Endothelial cell of umbilical vein (primary cell): Measurements from ENCODE around the gene UBL3. TPM values are rescaled to one million over a fixed set of nuclear protein-coding genes. Genes with fewer than 3 reads are reported as not detected.

Source experiments
- BruUV-seq: library from RNA; stranded (reverse); fragments of 400-500 nt; replicated peaks from 2 replicates; lab custom pipeline; 2021; lab: Mats Ljungman, UMichigan
- CTCF ChIA-PET: fragments of 300-600, 350-600 bp; sonication (Branson Sonifier 250); formaldehyde crosslinking; loops from one replicate; lab custom pipeline; 2021; ENCODE audit warnings: antibody characterized with exemption, inconsistent platforms; lab: Charles Lee
- POLR2A ChIA-PET: fragments of 300-600, 350-600 bp; sonication (Branson Sonifier 250); formaldehyde crosslinking; loops from one replicate; lab custom pipeline; 2021; ENCODE audit warnings: antibody characterized with exemption, inconsistent platforms; lab: Charles Lee
- DNase-seq: peaks from one replicate; pipeline ENCODE4 v3.0.0-alpha.2; 2011; ENCODE audit warnings: low read depth, low spot score
- FAIRE-seq: peaks from 2 replicates; lab custom pipeline; 2011; peaks lifted over from hg19 to GRCh38; lab: Jason Lieb, UNC
- H2AFZ ChIP-seq: 2 replicates; pipeline ENCODE4 v1.6.0; 2012; ENCODE audit warnings: low read depth, low read length, control low read depth, inconsistent platforms
- H3K27ac ChIP-seq: 2 replicates; pipeline ENCODE4 v1.5.1; 2011; ENCODE audit warnings: low read depth, mild to moderate bottlenecking, control low read depth, low read length, moderate library complexity; ENCODE audit not compliant: insufficient read depth
- H3K27me3 ChIP-seq, 2 experiments: 2 replicates each; pipeline versions ENCODE4 v1.6.0 to v1.6.1; 2011; ENCODE audit warnings: low read length in 2 of 2, mixed read lengths in 1 of 2; ENCODE audit not compliant: control insufficient read depth in 2 of 2, insufficient read depth in 2 of 2
- H3K36me3 ChIP-seq, 2 experiments: 2 replicates in 1 of 2; 3 replicates in 1 of 2; pipeline ENCODE4 v1.5.1; 2011; ENCODE audit warnings: low read length in 2 of 2, mild to moderate bottlenecking in 1 of 2, moderate library complexity in 1 of 2; ENCODE audit not compliant: control insufficient read depth in 2 of 2, insufficient read depth in 2 of 2; ENCODE audit errors: extremely low read depth in 1 of 2
- H3K4me1 ChIP-seq: 3 replicates; pipeline ENCODE4 v1.5.1; 2011; ENCODE audit warnings: mild to moderate bottlenecking, low read length; ENCODE audit not compliant: control insufficient read depth, insufficient read depth; ENCODE audit errors: extremely low read depth
- H3K4me2 ChIP-seq: 2 replicates; pipeline ENCODE4 v1.6.1; 2011; ENCODE audit warnings: low read length, control low read depth, mixed read lengths; ENCODE audit not compliant: insufficient read depth
- H3K4me3 ChIP-seq, 3 experiments: fragments of 200-600 bp in 1 of 3; sonication (generic), shearing (Covaris generic) in 1 of 3; replicated peaks in 1 of 3; 2 replicates each; pipeline ENCODE4 v1.5.1; 2011 to 2016; ENCODE audit warnings: control low read depth in 3 of 3, low read length in 3 of 3, mild to moderate bottlenecking in 2 of 3, inconsistent platforms in 1 of 3, low read depth in 1 of 3, moderate library complexity in 1 of 3; ENCODE audit not compliant: insufficient read depth in 1 of 3
- H3K79me2 ChIP-seq: 2 replicates; pipeline ENCODE4 v1.6.0; 2012; ENCODE audit warnings: low read length, inconsistent platforms; ENCODE audit not compliant: control insufficient read depth, insufficient read depth
- H3K9ac ChIP-seq: replicated peaks from 2 replicates; pipeline ENCODE3; 2011; ENCODE audit warnings: low read length, control low read depth; ENCODE audit not compliant: insufficient read depth; ENCODE audit errors: extremely low read depth
- H3K9me1 ChIP-seq: replicated peaks from 3 replicates; pipeline ENCODE4 v1.6.0; 2011; ENCODE audit warnings: mild to moderate bottlenecking, low read length; ENCODE audit not compliant: control insufficient read depth, insufficient read depth; ENCODE audit errors: extremely low read depth
- H3K9me3 ChIP-seq: replicated peaks from 2 replicates; pipeline ENCODE4 v1.5.1; 2012; ENCODE audit warnings: low read length, inconsistent platforms; ENCODE audit not compliant: control insufficient read depth, insufficient read depth
- H4K20me1 ChIP-seq: replicated peaks from 2 replicates; pipeline ENCODE3; 2011; ENCODE audit warnings: mild to moderate bottlenecking, low read length; ENCODE audit not compliant: control insufficient read depth, insufficient read depth; ENCODE audit errors: extremely low read depth
- CTCF ChIP-seq, 2 donors: IDR thresholded peaks; 1 replicate in 1 of 2; 2 replicates in 1 of 2; pipeline ENCODE4 v1.5.1; 2011; ENCODE audit warnings: low read length in 2 of 2, mild to moderate bottlenecking in 2 of 2, moderate library complexity in 2 of 2, control low read depth in 1 of 2, inconsistent platforms in 1 of 2, low read depth in 1 of 2; ENCODE audit not compliant: insufficient read depth in 1 of 2; ENCODE audit errors: extremely low read depth in 1 of 2
- EZH2 ChIP-seq: IDR thresholded peaks from 2 replicates; pipeline ENCODE4 v1.6.1; 2012; ENCODE audit warnings: borderline replicate concordance, low read depth, mild to moderate bottlenecking, moderate library complexity, low read length, inconsistent platforms; ENCODE audit not compliant: severe bottlenecking
- MYC ChIP-seq: IDR thresholded peaks from one replicate; pipeline ENCODE4 v1.6.1; 2011; ENCODE audit warnings: mild to moderate bottlenecking, low read depth, low read length
- dilution Hi-C: fragments of 300-500 bp; cut with MboI; formaldehyde crosslinking; loops from one replicate; pipeline ENCODE4 v1.15.0; 2019; ENCODE audit warnings: low sequenced_read_pairs; ENCODE audit not compliant: extremely low pct_ligation_motif_present
- intact Hi-C: fragments of 100-400 bp; cut with micrococcal nuclease; formaldehyde crosslinking; loops from one replicate; pipeline ENCODE4 v1.10.0; 2022
- polyA plus RNA-seq, 4 experiments: library from polyadenylated mRNA; depleted of rRNA in 3 of 4; stranded (reverse) in 3 of 4; unstranded in 1 of 4; fragments of >200 nt; gene quantifications; 2 replicates each; pipeline versions ENCODE4 v1.2.1 to v1.2.3, GENCODE V29; 2011 to 2012; ENCODE audit warnings: missing spikeins in 1 of 4
- total RNA-seq: library from RNA; stranded (reverse); gene quantifications from 2 replicates; pipeline ENCODE4 v1.2.3, GENCODE V29; 2021

The UBL3 gene
- total and polyA plus RNA-seq, 2 donors (not counting 3 experiments of a cell fraction or from before 2014, with no cell fraction given) = 4.8 to 11.8 TPM

DNA sequence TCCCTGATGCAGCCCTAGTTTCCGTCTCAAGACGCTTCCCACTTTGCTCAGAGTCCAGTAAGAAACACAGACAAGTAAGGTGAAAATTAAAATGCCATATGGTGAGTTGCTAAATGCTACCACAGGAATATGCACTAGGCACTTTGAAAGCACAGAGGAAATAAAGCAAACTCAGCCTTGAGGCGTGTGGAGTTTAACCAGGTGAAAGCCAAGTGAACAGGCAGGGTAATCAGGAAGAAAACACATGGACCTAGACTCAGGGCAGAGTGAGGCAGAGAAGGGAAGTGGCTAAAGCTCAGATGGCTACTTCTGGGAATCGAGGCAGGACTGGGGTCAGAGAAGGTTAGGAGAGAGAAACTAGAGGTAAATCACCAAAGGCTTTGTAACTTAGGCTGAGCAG lies 5.4 kb upstream of the UBL3 start:
- Histone ChIP-seq H3K9ac (no peak overlapping the region), H3K9me3 (no peaks in the 10 kb centered on the region), H3K36me3 (no peaks in the 10 kb centered on the region), H2AFZ (no peak overlapping the region), H3K4me3 (no peak overlapping the region), H3K9me1 (no peaks in the 10 kb centered on the region), H3K4me2 (no peak overlapping the region), H3K4me1 (no peaks in the 10 kb centered on the region), H3K79me2 (no peaks in the 10 kb centered on the region), H3K27ac (no peak overlapping the region), H3K27me3 (peaks cover 11 to 37% of the 10 kb centered on the region in 2 experiments), H4K20me1 (no peaks in the 10 kb centered on the region)
- ChIA-PET CTCF (interaction anchor here (1.3 to 1.9 kb wide), 3 partner anchors 16 to 259 kb away, joined by 3 to 9 read pairs (median 5); no protein-coding TSS in a partner anchor), POLR2A (no interaction called here)
- TF ChIP-seq CTCF (IDR thresholded peaks at IDR 0.05; ENCODE audit: extremely low read depth in 1 of 2, insufficient read depth in 1 of 2, low read depth in 1 of 2, low read length in 2 of 2) (no peak), EZH2 (no peak), MYC (no peak)
- intact Hi-C loops (no loop called here), dilution Hi-C loops (no loop called here)
- BruUV-seq = no TSS peak
- DNase-seq (no peak), FAIRE-seq (no peak)

- peaks cover 11 to 37% of the 10 kb centered on the region in 2 experiments for H3K27me3 ChIP-seq
- FAIRE-seq = no peak
- intact Hi-C loops = no loop called here
- H2AFZ ChIP-seq = no peak overlapping the region
- no peaks in the 10 kb centered on the region for H3K9me3 ChIP-seq
- H4K20me1 ChIP-seq = no peaks in the 10 kb centered on the region
- no peak overlapping the region for H3K4me3 ChIP-seq
- no peak overlapping the region for H3K27ac ChIP-seq
- no peaks in the 10 kb centered on the region for H3K36me3 ChIP-seq
- no peak for TF ChIP-seq CTCF (IDR thresholded peaks at IDR 0.05; ENCODE audit: extremely low read depth in 1 of 2, insufficient read depth in 1 of 2, low read depth in 1 of 2, low read length in 2 of 2)
- no peak for TF ChIP-seq MYC
- H3K9me1 ChIP-seq = no peaks in the 10 kb centered on the region
- H3K4me2 ChIP-seq = no peak overlapping the region
- dilution Hi-C loops = no loop called here
- no peak for DNase-seq
- no peaks in the 10 kb centered on the region for H3K79me2 ChIP-seq
- CTCF ChIA-PET = no interaction called here
- no TSS peak for BruUV-seq
- no peak overlapping the region for H3K9ac ChIP-seq
- POLR2A ChIA-PET = no interaction called here
- no peaks in the 10 kb centered on the region for H3K4me1 ChIP-seq
Measured at GRCh38 chr13:29855009-29855408, 4.6 kb upstream of the UBL3 start.
